K562 treated with DMSO at 1 percent for 24 hours (cell line): ENCODE results near the gene DUXA. TPM values are rescaled to one million over a fixed set of nuclear protein-coding genes. Genes with fewer than 3 reads are reported as not detected.

Source experiments
- total RNA-seq: library from RNA; unstranded; fragments of 300-600 nt; gene quantifications from 2 replicates; pipeline ENCODE4 v1.2.3, GENCODE V29; 2022; ENCODE audit warnings: low read depth; ENCODE audit not compliant: insufficient read depth

Gene DUXA
- not detected in 2 replicates for total RNA-seq

DNA sequence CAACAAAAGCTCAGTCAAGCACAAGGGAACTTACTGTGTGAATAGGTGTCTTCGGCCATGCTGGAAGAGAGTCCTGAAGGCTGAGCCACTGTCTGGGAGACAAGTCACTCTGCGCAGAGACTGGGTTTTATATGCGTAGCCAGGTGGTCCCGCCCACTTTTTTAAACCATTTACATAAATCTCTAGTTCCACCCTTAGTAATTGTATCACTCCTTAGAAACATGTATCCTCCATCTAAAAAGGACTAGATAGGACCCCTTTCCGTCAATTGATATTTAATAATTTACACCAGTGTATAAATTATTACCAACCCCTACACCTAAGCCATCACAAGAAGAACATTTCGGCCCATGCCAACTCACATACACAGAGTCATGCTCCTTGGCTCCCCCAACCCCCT is at the start of gene DUXA:
Gene DUXA, minus strand, starts transcription at position 101 of the 400 bp plus-strand sequence. Its CDS starts 42 bp downstream, at position 59.

DNA sequence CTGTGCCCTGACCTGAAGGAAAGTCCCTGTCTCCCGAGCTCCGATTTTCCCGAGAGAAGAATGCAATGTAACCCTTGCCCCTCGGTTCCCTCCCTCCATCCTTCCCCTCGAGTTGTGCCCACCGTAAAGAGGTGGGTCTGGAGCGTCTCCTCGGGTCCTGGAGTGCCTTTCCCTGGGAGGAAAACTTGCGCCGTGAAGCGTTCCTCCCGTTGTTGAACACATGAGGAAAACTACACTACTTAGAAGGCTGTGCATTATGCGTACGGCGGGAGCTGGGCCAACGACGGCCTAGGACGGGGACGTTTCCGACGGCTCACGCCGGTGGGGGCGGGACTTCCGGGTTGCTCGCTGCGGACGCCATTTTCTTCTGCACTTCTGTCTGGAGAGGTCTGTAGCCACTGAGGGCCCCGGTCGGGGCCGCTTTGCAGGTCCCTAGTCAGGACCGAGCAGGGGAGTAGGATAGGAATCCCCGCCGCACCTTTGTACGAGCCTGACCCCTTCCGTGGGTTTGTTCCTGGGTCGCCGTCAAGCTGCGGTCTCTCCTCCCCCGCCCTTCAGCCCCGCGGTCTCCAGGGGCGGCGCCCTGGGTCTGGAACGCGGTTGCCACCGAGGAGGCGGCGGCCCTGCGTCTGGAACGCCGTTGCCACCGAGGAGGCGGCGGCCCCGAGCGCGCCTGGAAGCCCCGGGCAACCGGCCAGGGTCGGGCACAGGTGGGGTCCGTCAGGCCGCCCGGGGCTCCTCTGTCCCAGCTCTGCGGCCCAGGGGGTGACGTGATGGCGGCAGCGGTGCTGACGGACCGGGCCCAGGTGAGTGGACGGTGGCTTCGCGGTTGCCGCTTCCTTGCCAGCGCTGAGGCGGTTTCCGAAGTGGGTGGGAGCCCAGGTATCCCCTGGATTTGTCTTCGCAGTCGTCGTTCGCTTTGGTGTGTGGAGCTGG is 24.1 kb upstream of the DUXA start, which contains the start of gene ZNF264:
Gene ZNF264, plus strand, starts transcription at position 360 of the 936 bp plus-strand sequence. Its CDS starts 414 bp downstream, at position 774.

Other genes with a start within 250 kb of the DUXA start
- not detected in 2 replicates for gene USP29, start 47.5 kb downstream of the DUXA start, total RNA-seq
- not detected in 2 replicates for gene ZIM3, start 22.3 kb downstream of the DUXA start, total RNA-seq
- 2.9 and 6.9 TPM in 2 replicates for gene ZNF264, start 24.0 kb upstream of the DUXA start, total RNA-seq
- gene AURKC, start 63.5 kb upstream of the DUXA start, total RNA-seq, result 7.7 and 10.2 TPM in 2 replicates
- 1.8 and 2.1 TPM in 2 replicates for gene ZNF805, start 73.1 kb upstream of the DUXA start, total RNA-seq
- gene ZNF460, start 113.0 kb upstream of the DUXA start, total RNA-seq, result 0.79 and 1.2 TPM in 2 replicates
- 1.2 and 1.3 TPM in 2 replicates for gene ZNF543, start 153.0 kb upstream of the DUXA start, total RNA-seq
- 3.1 and 3.2 TPM in 2 replicates for gene ZNF304, start 183.8 kb upstream of the DUXA start, total RNA-seq
- 4.4 and 4.8 TPM in 2 replicates for gene TRAPPC2B, start 196.1 kb upstream of the DUXA start, total RNA-seq
- 0.42 TPM in 1 of 2 replicates, not detected in the other for gene ZNF547, start 196.1 kb upstream of the DUXA start, total RNA-seq
- gene ZNF548, start 222.4 kb upstream of the DUXA start, total RNA-seq, result 3.2 and 3.4 TPM in 2 replicates
- gene ZNF17, start 243.7 kb upstream of the DUXA start, total RNA-seq, result 2.0 and 2.2 TPM in 2 replicates